Spinal cord (tissue), 10 donors: ENCODE results near the gene SHMT2. TPM values are rescaled to one million over a fixed set of nuclear protein-coding genes. Genes with fewer than 3 reads are reported as not detected.

ENCODE experiments used
- DNase-seq, 6 donors: peaks; one replicate each; pipeline versions ENCODE4 v3.0.0 to v3.0.0-alpha.2; 2013 to 2015; ENCODE audit warnings: low spot score in 6 of 6, low read depth in 4 of 6
- H3K27ac ChIP-seq: one replicate; pipeline ENCODE4 v1.5.1; 2013; ENCODE audit warnings: low read depth, low read length, control low read depth
- H3K27me3 ChIP-seq: one replicate; pipeline ENCODE4 v1.6.1; 2013; ENCODE audit warnings: low read length; ENCODE audit not compliant: control insufficient read depth, insufficient read depth
- H3K36me3 ChIP-seq: one replicate; pipeline ENCODE4 v1.6.1; 2013; ENCODE audit warnings: low read length; ENCODE audit not compliant: control insufficient read depth, insufficient read depth
- H3K4me1 ChIP-seq: one replicate; pipeline ENCODE4 v1.6.1; 2013; ENCODE audit warnings: low read length; ENCODE audit not compliant: control insufficient read depth, insufficient read depth
- H3K4me3 ChIP-seq: one replicate; pipeline ENCODE4 v1.5.1; 2013; ENCODE audit warnings: low read depth, low read length, control low read depth
- H3K9me3 ChIP-seq: one replicate; pipeline ENCODE4 v1.6.1; 2013; ENCODE audit warnings: low read length; ENCODE audit not compliant: control insufficient read depth, insufficient read depth
- WGBS: methylation state at CpG from one replicate; pipeline ENCODE4 v1.1.5; 2013; ENCODE audit warnings: missing lambda C conversion rate; ENCODE audit not compliant: insufficient coverage; 5-methylcytosine and 5-hydroxymethylcytosine counted together
- polyA plus RNA-seq, 2 donors: library from polyadenylated mRNA; unstranded; fragments of 120-200 nt; gene quantifications; one replicate each; pipeline ENCODE4 v1.2.1, GENCODE V29; 2013; ENCODE audit not compliant: insufficient read length in 2 of 2
- total RNA-seq, 2 donors: library from RNA; depleted of rRNA in 1 of 2; stranded (reverse); fragments of 120-200 nt in 1 of 2; fragments of >200 nt in 1 of 2; gene quantifications; one replicate each; pipeline versions ENCODE4 v1.2.3 to v1.2.4, GENCODE V29; 2013 to 2014
- donor health status: healthy.

The SHMT2 gene
- total and polyA plus RNA-seq, 4 donors: 37.5 to 62.6 (median 57.8) TPM

GRCh38 chr12:57231276-57232021, 1.9 kb downstream of the SHMT2 start:
- 91% methylated on average over 9 of the region's 13 CpGs for WGBS
- Histone ChIP-seq H3K9me3 (no peaks in the 10 kb centered on the region), H3K27me3 (peaks cover 29% of the 10 kb centered on the region), H3K36me3 (peaks cover 52% of the 10 kb centered on the region), H3K4me3 (no peak overlapping the region), H3K4me1 (peaks cover 48% of the 10 kb centered on the region), H3K27ac (no peak overlapping the region)
- DNase-seq: no peak

- no peak overlapping the region for H3K4me3 ChIP-seq
- 85% methylated on average over 14 of the region's 19 CpGs for WGBS
- no peak overlapping the region for H3K27ac ChIP-seq
- H3K9me3 ChIP-seq: no peaks in the 10 kb centered on the region
- DNase-seq: no peak
- H3K27me3 ChIP-seq: peaks cover 29% of the 10 kb centered on the region
- H3K36me3 ChIP-seq: peaks cover 52% of the 10 kb centered on the region
- H3K4me1 ChIP-seq: peaks cover 49% of the 10 kb centered on the region
These were observed 2.7 kb downstream of the SHMT2 start for GRCh38 chr12:57232156-57232756.

- Histone ChIP-seq H3K9me3 (no peaks in the 10 kb centered on the region), H3K36me3 (peaks cover 52% of the 10 kb centered on the region), H3K27ac (no peak overlapping the region), H3K27me3 (peaks cover 35% of the 10 kb centered on the region), H3K4me1 (peaks cover 62% of the 10 kb centered on the region), H3K4me3 (no peak overlapping the region)
- no peak for DNase-seq
- WGBS: 91% methylated on average over 9 of the region's 15 CpGs
These were observed 4.1 kb downstream of the SHMT2 start for GRCh38 chr12:57233357-57234232.

GRCh38 chr12:57234233-57234570, 4.7 kb downstream of the SHMT2 start:
- H3K36me3 ChIP-seq: peaks cover 52% of the 10 kb centered on the region
- no peaks in the 10 kb centered on the region for H3K9me3 ChIP-seq
- 89% methylated on average over 2 of the region's 3 CpGs for WGBS
- no peak overlapping the region for H3K4me3 ChIP-seq
- peaks cover 68% of the 10 kb centered on the region for H3K4me1 ChIP-seq
- peaks cover 40% of the 10 kb centered on the region for H3K27me3 ChIP-seq
- H3K27ac ChIP-seq: no peak overlapping the region
- no peak for DNase-seq

- Histone ChIP-seq H3K4me3 (no peak overlapping the region), H3K36me3 (peaks cover 52% of the 10 kb centered on the region), H3K27ac (peak overlapping the region; percentile 10), H3K9me3 (no peaks in the 10 kb centered on the region), H3K4me1 (peaks cover 66% of the 10 kb centered on the region), H3K27me3 (peaks cover 44% of the 10 kb centered on the region)
- DNase-seq: peak in 1 of 6 donors; percentile 43
- 72% methylated on average over 6 of the region's 10 CpGs for WGBS
These were observed 5.1 kb downstream of the SHMT2 start for GRCh38 chr12:57234571-57235016.

- Histone ChIP-seq H3K4me3 (no peak overlapping the region), H3K27me3 (peaks cover 50% of the 10 kb centered on the region), H3K4me1 (peaks cover 66% of the 10 kb centered on the region), H3K36me3 (peaks cover 52% of the 10 kb centered on the region), H3K9me3 (no peaks in the 10 kb centered on the region), H3K27ac (peak overlapping the region; percentile 10)
- peak in 1 of 6 donors; percentile 61 for DNase-seq
- WGBS: 46% methylated on average over 25 of the region's 26 CpGs
These were observed 5.7 kb downstream of the SHMT2 start for GRCh38 chr12:57235017-57235727.

GRCh38 chr12:57235728-57236131, 6.2 kb downstream of the SHMT2 start:
- no peak overlapping the region for H3K4me3 ChIP-seq

GRCh38 chr12:57236201-57236924, 6.9 kb downstream of the SHMT2 start:
- Histone ChIP-seq H3K27ac (no peak overlapping the region), H3K27me3 (peaks cover 62% of the 10 kb centered on the region), H3K9me3 (no peaks in the 10 kb centered on the region), H3K36me3 (peaks cover 48% of the 10 kb centered on the region), H3K4me3 (no peak overlapping the region), H3K4me1 (peaks cover 66% of the 10 kb centered on the region)
- peak in 2 of 6 donors; percentile 37 to 81 for DNase-seq
- WGBS: 11% methylated on average over 35 of the region's 40 CpGs

More at GRCh38 chr12:57235728-57236131, 6.2 kb downstream of the SHMT2 start:
- Histone ChIP-seq H3K9me3 (no peaks in the 10 kb centered on the region), H3K27ac (peak overlapping the region; percentile 10), H3K4me1 (peaks cover 66% of the 10 kb centered on the region), H3K27me3 (peaks cover 55% of the 10 kb centered on the region), H3K36me3 (peaks cover 52% of the 10 kb centered on the region)
- 43% methylated on average over 7 of the region's 8 CpGs for WGBS
- peak in 1 of 6 donors; percentile 14 for DNase-seq
